Activated CD4-positive, alpha-beta T cell treated with anti-CD3 and anti-CD28 coated beads, Interleukin-2, amount 10 ng/mL, durations not matched to agents 7 days and 5 days (primary cell): ENCODE data around the gene POFUT2. TPM values are rescaled to one million over a fixed set of nuclear protein-coding genes. Genes with fewer than 3 reads are reported as not detected.

Experiments
- CTCF ChIA-PET: fragments of 350-600 bp; sonication (Branson Sonifier 250); formaldehyde crosslinking; loops from one replicate; lab custom pipeline; 2021; ENCODE audit warnings: antibody characterized with exemption; lab: Charles Lee
- POLR2A ChIA-PET: fragments of 350-600 bp; sonication (Branson Sonifier 250); formaldehyde crosslinking; loops from one replicate; lab custom pipeline; 2021; ENCODE audit warnings: antibody characterized with exemption; lab: Charles Lee
- DNase-seq: peaks from one replicate; pipeline ENCODE4 v3.0.0-alpha.2; 2020
- H3K27ac Mint-ChIP-seq: one replicate; pipeline ENCODE4 v1.8.0; 2021; ENCODE audit warnings: mild to moderate bottlenecking, moderate library complexity, mixed read lengths
- H3K27me3 Mint-ChIP-seq: one replicate; pipeline ENCODE4 v1.8.0; 2021; ENCODE audit warnings: mixed read lengths
- H3K36me3 Mint-ChIP-seq: one replicate; pipeline ENCODE4 v1.8.0; 2021; ENCODE audit warnings: low read depth, mixed read lengths
- H3K4me1 Mint-ChIP-seq: one replicate; pipeline ENCODE4 v1.8.0; 2021; ENCODE audit warnings: mixed read lengths
- H3K4me3 Mint-ChIP-seq: one replicate; pipeline ENCODE4 v1.8.0; 2021; ENCODE audit warnings: mild to moderate bottlenecking, moderate library complexity, mixed read lengths
- H3K9me3 Mint-ChIP-seq: one replicate; pipeline ENCODE4 v1.8.0; 2021; ENCODE audit warnings: mixed read lengths
- total RNA-seq, 2 experiments: library from RNA; stranded (reverse); gene quantifications; one replicate each; pipeline ENCODE4 v1.2.3, GENCODE V29; 2021

POFUT2 gene
- total RNA-seq, 2 experiments from 2014 or later: 19.0 to 19.6 TPM

- POLR2A ChIA-PET: no interaction called here
- Mint-ChIP-seq H3K27me3 (peaks cover 45% of the 10 kb centered on the region), H3K9me3 (peaks cover 23% of the 10 kb centered on the region), H3K27ac (no peak overlapping the region), H3K4me1 (no peaks in the 10 kb centered on the region), H3K36me3 (peaks cover 6% of the 10 kb centered on the region), H3K4me3 (no peak overlapping the region)
- no peak for DNase-seq
- CTCF ChIA-PET: no interaction called here
Observed at GRCh38 chr21:45243603-45244002, 44.1 kb downstream of the POFUT2 start.

GRCh38 chr21:45241357-45241756, 46.3 kb downstream of the POFUT2 start:
- POLR2A ChIA-PET: no interaction called here
- CTCF ChIA-PET: interaction anchor here (0.9 kb wide), 1 partner anchor 15 kb away, joined by 4 read pairs; no protein-coding TSS in a partner anchor
- peaks cover 25% of the 10 kb centered on the region for H3K9me3 Mint-ChIP-seq
- no peak overlapping the region for H3K27ac Mint-ChIP-seq
- H3K36me3 Mint-ChIP-seq: peaks cover 6% of the 10 kb centered on the region
- no peak overlapping the region for H3K4me3 Mint-ChIP-seq
- no peaks in the 10 kb centered on the region for H3K4me1 Mint-ChIP-seq
- H3K27me3 Mint-ChIP-seq: peaks cover 39% of the 10 kb centered on the region
- no peak for DNase-seq

GRCh38 chr21:45237401-45237800, 50.3 kb downstream of the POFUT2 start:
- Mint-ChIP-seq H3K27ac (no peak overlapping the region), H3K36me3 (peaks cover 2% of the 10 kb centered on the region), H3K4me1 (peaks cover 1% of the 10 kb centered on the region), H3K9me3 (peaks cover 11% of the 10 kb centered on the region), H3K4me3 (no peak overlapping the region), H3K27me3 (peaks cover 29% of the 10 kb centered on the region)
- ChIA-PET CTCF (interaction anchor here (1.5 kb wide), 1 partner anchor 11 kb away, joined by 3 read pairs; no protein-coding TSS in a partner anchor), POLR2A (no interaction called here)
- no peak for DNase-seq

GRCh38 chr21:45236481-45236880, 51.2 kb downstream of the POFUT2 start:
- Mint-ChIP-seq H3K36me3 (peaks cover 2% of the 10 kb centered on the region), H3K4me3 (no peak overlapping the region), H3K9me3 (peaks cover 5% of the 10 kb centered on the region), H3K27me3 (peaks cover 24% of the 10 kb centered on the region), H3K4me1 (peaks cover 9% of the 10 kb centered on the region), H3K27ac (no peak overlapping the region)
- no peak for DNase-seq
- ChIA-PET CTCF (interaction anchor here (1.5 kb wide), 1 partner anchor 10 kb away, joined by 3 read pairs; no protein-coding TSS in a partner anchor), POLR2A (interaction anchor here (0.6 kb wide), 1 partner anchor 134 kb away, joined by 3 read pairs; no protein-coding TSS in a partner anchor)

- Mint-ChIP-seq H3K36me3 (no peaks in the 10 kb centered on the region), H3K27ac (no peak overlapping the region), H3K4me3 (no peak overlapping the region), H3K4me1 (peaks cover 9% of the 10 kb centered on the region), H3K27me3 (peaks cover 21% of the 10 kb centered on the region), H3K9me3 (peaks cover 2% of the 10 kb centered on the region)
- CTCF ChIA-PET: no interaction called here
- POLR2A ChIA-PET: no interaction called here
- DNase-seq: no peak
Observed at GRCh38 chr21:45235488-45235887, 52.2 kb downstream of the POFUT2 start.

GRCh38 chr21:45234965-45235364, 52.7 kb downstream of the POFUT2 start:
- Mint-ChIP-seq H3K36me3 (no peaks in the 10 kb centered on the region), H3K27ac (no peak overlapping the region), H3K27me3 (peaks cover 19% of the 10 kb centered on the region), H3K4me3 (no peak overlapping the region), H3K4me1 (peaks cover 9% of the 10 kb centered on the region), H3K9me3 (peaks cover 2% of the 10 kb centered on the region)
- CTCF ChIA-PET: interaction anchor here (1.4 kb wide), 1 partner anchor 12 kb away, joined by 3 read pairs; no protein-coding TSS in a partner anchor
- no peak for DNase-seq
- POLR2A ChIA-PET: no interaction called here

- Mint-ChIP-seq H3K27me3 (peaks cover 12% of the 10 kb centered on the region), H3K4me3 (peak overlapping the region; percentile 37), H3K4me1 (peaks cover 9% of the 10 kb centered on the region), H3K36me3 (no peaks in the 10 kb centered on the region), H3K9me3 (peaks cover 2% of the 10 kb centered on the region), H3K27ac (peak overlapping the region; percentile 72)
- DNase-seq: no peak
- CTCF ChIA-PET: interaction anchor here (1.4 kb wide), 1 partner anchor 11 kb away, joined by 3 read pairs; no protein-coding TSS in a partner anchor
- POLR2A ChIA-PET: no interaction called here
Observed at GRCh38 chr21:45234127-45234526, 53.6 kb downstream of the POFUT2 start.

GRCh38 chr21:45231705-45232104, 56.0 kb downstream of the POFUT2 start:
- Mint-ChIP-seq H3K4me3 (no peak overlapping the region), H3K27me3 (peaks cover 6% of the 10 kb centered on the region), H3K27ac (no peak overlapping the region), H3K4me1 (peaks cover 33% of the 10 kb centered on the region), H3K36me3 (no peaks in the 10 kb centered on the region), H3K9me3 (no peaks in the 10 kb centered on the region)
- POLR2A ChIA-PET: no interaction called here
- DNase-seq: no peak
- CTCF ChIA-PET: no interaction called here

- H3K4me3 Mint-ChIP-seq: no peak overlapping the region
- no peak overlapping the region for H3K27ac Mint-ChIP-seq
- no peaks in the 10 kb centered on the region for H3K9me3 Mint-ChIP-seq
- ChIA-PET CTCF (interaction anchor here (0.7 to 1.2 kb wide), 3 partner anchors 15 to 91 kb away, joined by 3 read pairs; no protein-coding TSS in a partner anchor), POLR2A (no interaction called here)
- DNase-seq: no peak
- peaks cover 1% of the 10 kb centered on the region for H3K27me3 Mint-ChIP-seq
- H3K4me1 Mint-ChIP-seq: peaks cover 62% of the 10 kb centered on the region
- H3K36me3 Mint-ChIP-seq: no peaks in the 10 kb centered on the region
Observed at GRCh38 chr21:45228656-45229240, 58.9 kb downstream of the POFUT2 start.

- H3K9me3 Mint-ChIP-seq: no peaks in the 10 kb centered on the region
- H3K4me3 Mint-ChIP-seq: no peak overlapping the region
- H3K4me1 Mint-ChIP-seq: peaks cover 64% of the 10 kb centered on the region
- H3K27ac Mint-ChIP-seq: peak overlapping the region; percentile 78
- ChIA-PET CTCF (interaction anchor here (0.7 to 1.2 kb wide), 4 partner anchors 14 to 91 kb away, joined by 3 read pairs; no protein-coding TSS in a partner anchor), POLR2A (no interaction called here)
- peak; percentile 63 for DNase-seq
- H3K36me3 Mint-ChIP-seq: no peaks in the 10 kb centered on the region
- peaks cover 1% of the 10 kb centered on the region for H3K27me3 Mint-ChIP-seq
Observed at GRCh38 chr21:45228171-45228641, 59.5 kb downstream of the POFUT2 start.

- POLR2A ChIA-PET: no interaction called here
- CTCF ChIA-PET: interaction anchor here (0.9 to 1.2 kb wide), 3 partner anchors 14 to 91 kb away, joined by 3 read pairs; no protein-coding TSS in a partner anchor
- peaks cover 64% of the 10 kb centered on the region for H3K4me1 Mint-ChIP-seq
Observed at GRCh38 chr21:45227735-45228134, 60.0 kb downstream of the POFUT2 start.

GRCh38 chr21:45226540-45227326, 61.0 kb downstream of the POFUT2 start:
- H3K27me3 Mint-ChIP-seq: no peaks in the 10 kb centered on the region
- peaks cover 56% of the 10 kb centered on the region for H3K4me1 Mint-ChIP-seq
- no peaks in the 10 kb centered on the region for H3K9me3 Mint-ChIP-seq
- peak overlapping the region; percentile 69 for H3K27ac Mint-ChIP-seq
- ChIA-PET POLR2A (no interaction called here), CTCF (interaction anchor here (0.7 to 1.8 kb wide), 3 partner anchors 10 to 19 kb away, joined by 3 to 4 read pairs (median 3); no protein-coding TSS in a partner anchor)
- peak; percentile 41 for DNase-seq
- H3K4me3 Mint-ChIP-seq: no peak overlapping the region
- H3K36me3 Mint-ChIP-seq: no peaks in the 10 kb centered on the region

More at GRCh38 chr21:45227735-45228134, 60.0 kb downstream of the POFUT2 start:
- H3K27me3 Mint-ChIP-seq: peaks cover 1% of the 10 kb centered on the region
- no peaks in the 10 kb centered on the region for H3K9me3 Mint-ChIP-seq
- no peak overlapping the region for H3K4me3 Mint-ChIP-seq
- H3K27ac Mint-ChIP-seq: peak overlapping the region; percentile 78
- no peak for DNase-seq
- H3K36me3 Mint-ChIP-seq: no peaks in the 10 kb centered on the region
